Tibial nerve (tissue), 4 donors: ENCODE measurements around the gene PTPRT. TPM values are rescaled to one million over a fixed set of nuclear protein-coding genes. Genes with fewer than 3 reads are reported as not detected.

ENCODE experiments used
- DNase-seq, 2 donors: peaks; one replicate each; pipeline ENCODE4 v3.0.0-alpha.2; 2019; ENCODE audit warnings: low spot score in 2 of 2
- H3K27ac ChIP-seq, 4 donors: fragments of 200-600 bp; sonication (generic) in 3 of 4; one replicate each; pipeline ENCODE4 v1.5.1; 2017 to 2019; ENCODE audit warnings: mild to moderate bottlenecking in 1 of 4
- H3K27me3 ChIP-seq, 2 donors: fragments of 200-600 bp; sonication (generic) in 1 of 2; one replicate each; pipeline versions ENCODE4 v1.5.1 to v1.6.0; 2017 to 2019
- H3K36me3 ChIP-seq, 3 donors: fragments of 200-600 bp; sonication (generic); one replicate each; pipeline ENCODE4 v1.5.1; 2018 to 2019
- H3K4me1 ChIP-seq, 4 donors: fragments of 200-600 bp; sonication (generic) in 3 of 4; one replicate each; pipeline ENCODE4 v1.5.1; 2017 to 2019
- H3K4me3 ChIP-seq, 4 donors: fragments of 200-600 bp; sonication (generic) in 3 of 4; one replicate each; pipeline ENCODE4 v1.5.1; 2017 to 2019; ENCODE audit warnings: mild to moderate bottlenecking in 1 of 4, moderate library complexity in 1 of 4
- H3K9me3 ChIP-seq, 4 donors: fragments of 200-600 bp; sonication (generic) in 3 of 4; one replicate each; pipeline ENCODE4 v1.5.1; 2017 to 2019
- CTCF ChIP-seq, 5 experiments: fragments of 200-600 bp in 3 of 5; fragments of 450-650 bp in 2 of 5; sonication (generic) in 3 of 5; IDR thresholded peaks; one replicate each; pipeline ENCODE4 v1.5.1; 2016 to 2019; ENCODE audit warnings: antibody characterized with exemption in 5 of 5, mild to moderate bottlenecking in 3 of 5, moderate library complexity in 2 of 5
- EP300 ChIP-seq, 2 donors: sonication (generic); formaldehyde crosslinking; IDR thresholded peaks; one replicate each; pipeline ENCODE4 v1.6.1; 2017; ENCODE audit warnings: antibody characterized with exemption in 2 of 2, mild to moderate bottlenecking in 1 of 2
- POLR2A ChIP-seq, 2 donors: fragments of 450-650 bp; IDR thresholded peaks; one replicate each; pipeline ENCODE4 v1.6.1; 2017; ENCODE audit warnings: antibody characterized with exemption in 2 of 2, mild to moderate bottlenecking in 2 of 2, moderate library complexity in 2 of 2
- WGBS, 2 donors: methylation state at CpG; one replicate each; pipeline ENCODE4 v1.1.5; 2018; 5-methylcytosine and 5-hydroxymethylcytosine counted together
- total RNA-seq, 4 donors: library from RNA; depleted of rRNA; stranded (reverse); fragments of >200 nt; gene quantifications; one replicate each; pipeline ENCODE4 v1.1.0, GENCODE V29; 2016

Gene PTPRT
- total RNA-seq, 4 donors from 2014 or later: under 0.01 TPM; not detected in 3

GRCh38 chr20:42941629-42942028 lies 248.1 kb downstream of the PTPRT start:
- 72 to 79% methylated on average over 2 of the region's 2 CpGs for WGBS, 2 donors
- TF ChIP-seq CTCF (IDR thresholded peaks at IDR 0.05): no peak
- no peak for TF ChIP-seq POLR2A (IDR thresholded peaks at IDR 0.05)
- TF ChIP-seq EP300 (IDR thresholded peaks at IDR 0.05): no peak
- DNase-seq: no peak
- Histone ChIP-seq H3K4me1 (no peaks in the 10 kb centered on the region), H3K27me3 (no peaks in the 10 kb centered on the region), H3K36me3 (no peaks in the 10 kb centered on the region), H3K4me3 (no peak overlapping the region), H3K27ac (no peak overlapping the region), H3K9me3 (no peaks in the 10 kb centered on the region)

- H3K4me1 ChIP-seq: no peaks in the 10 kb centered on the region
- no peak overlapping the region for H3K27ac ChIP-seq
- H3K4me3 ChIP-seq: no peak overlapping the region
- no peaks in the 10 kb centered on the region for H3K27me3 ChIP-seq
- TF ChIP-seq CTCF (IDR thresholded peaks at IDR 0.05) (no peak), EP300 (IDR thresholded peaks at IDR 0.05) (no peak), POLR2A (IDR thresholded peaks at IDR 0.05) (no peak)
- H3K36me3 ChIP-seq: no peaks in the 10 kb centered on the region
- DNase-seq: no peak
- WGBS, 2 donors: 38 to 50% methylated on average over 3 of the region's 3 CpGs
- H3K9me3 ChIP-seq: no peaks in the 10 kb centered on the region
Measured at GRCh38 chr20:42938441-42939205, 251.1 kb downstream of the PTPRT start.

GRCh38 chr20:42936482-42936881 lies 253.2 kb downstream of the PTPRT start:
- WGBS, 2 donors: 83 to 92% methylated on average over 3 of the region's 3 CpGs
- Histone ChIP-seq H3K27ac (no peak overlapping the region), H3K4me3 (no peak overlapping the region), H3K4me1 (no peaks in the 10 kb centered on the region), H3K27me3 (no peaks in the 10 kb centered on the region), H3K36me3 (no peaks in the 10 kb centered on the region), H3K9me3 (no peaks in the 10 kb centered on the region)
- no peak for DNase-seq
- TF ChIP-seq POLR2A (IDR thresholded peaks at IDR 0.05): no peak
- no peak for TF ChIP-seq EP300 (IDR thresholded peaks at IDR 0.05)
- no peak for TF ChIP-seq CTCF (IDR thresholded peaks at IDR 0.05)

GRCh38 chr20:42924215-42924614 lies 265.5 kb downstream of the PTPRT start:
- no peak overlapping the region for H3K27ac ChIP-seq
- no peaks in the 10 kb centered on the region for H3K9me3 ChIP-seq
- no peaks in the 10 kb centered on the region for H3K4me1 ChIP-seq
- TF ChIP-seq POLR2A (IDR thresholded peaks at IDR 0.05): no peak
- no peak for TF ChIP-seq CTCF (IDR thresholded peaks at IDR 0.05)
- TF ChIP-seq EP300 (IDR thresholded peaks at IDR 0.05): no peak
- no peaks in the 10 kb centered on the region for H3K36me3 ChIP-seq
- WGBS, 2 donors: 81 to 85% methylated on average over 4 of the region's 4 CpGs
- no peak overlapping the region for H3K4me3 ChIP-seq
- no peaks in the 10 kb centered on the region for H3K27me3 ChIP-seq
- no peak for DNase-seq

GRCh38 chr20:42923348-42923918 lies 266.3 kb downstream of the PTPRT start:
- no peaks in the 10 kb centered on the region for H3K9me3 ChIP-seq
- 70 to 71% methylated on average over 7 of the region's 7 CpGs for WGBS, 2 donors
- no peaks in the 10 kb centered on the region for H3K4me1 ChIP-seq
- no peaks in the 10 kb centered on the region for H3K36me3 ChIP-seq
- DNase-seq: no peak
- no peaks in the 10 kb centered on the region for H3K27me3 ChIP-seq
- no peak overlapping the region for H3K4me3 ChIP-seq
- no peak overlapping the region for H3K27ac ChIP-seq
- no peak for TF ChIP-seq POLR2A (IDR thresholded peaks at IDR 0.05)
- no peak for TF ChIP-seq EP300 (IDR thresholded peaks at IDR 0.05)
- no peak for TF ChIP-seq CTCF (IDR thresholded peaks at IDR 0.05)
